Epithelial cell of proximal tubule (primary cell): ENCODE measurements around the gene COL9A3. TPM values are rescaled to one million over a fixed set of nuclear protein-coding genes. Genes with fewer than 3 reads are reported as not detected.

Experiments used
- DNase-seq: peaks from one replicate; pipeline ENCODE4 v3.0.0-alpha.2; 2011; ENCODE audit warnings: low read depth
- H3K4me3 ChIP-seq: 2 replicates; pipeline ENCODE4 v1.5.1; 2011; ENCODE audit warnings: low read depth, mild to moderate bottlenecking, low read length
- total RNA-seq: library from RNA; depleted of rRNA; stranded (reverse); fragments of >200 nt; gene quantifications from 2 replicates; pipeline ENCODE4 v1.2.3, GENCODE V29; 2015
- TF ChIP-seq, protein P1 (sequence below): conservative IDR thresholded peaks from 2 replicates; pipeline ENCODE4 v1.5.1; 2012; ENCODE audit warnings: low read depth, mild to moderate bottlenecking, low read length

Gene COL9A3
- total RNA-seq, 1 donor from 2014 or later: 2.8 TPM

DNA sequence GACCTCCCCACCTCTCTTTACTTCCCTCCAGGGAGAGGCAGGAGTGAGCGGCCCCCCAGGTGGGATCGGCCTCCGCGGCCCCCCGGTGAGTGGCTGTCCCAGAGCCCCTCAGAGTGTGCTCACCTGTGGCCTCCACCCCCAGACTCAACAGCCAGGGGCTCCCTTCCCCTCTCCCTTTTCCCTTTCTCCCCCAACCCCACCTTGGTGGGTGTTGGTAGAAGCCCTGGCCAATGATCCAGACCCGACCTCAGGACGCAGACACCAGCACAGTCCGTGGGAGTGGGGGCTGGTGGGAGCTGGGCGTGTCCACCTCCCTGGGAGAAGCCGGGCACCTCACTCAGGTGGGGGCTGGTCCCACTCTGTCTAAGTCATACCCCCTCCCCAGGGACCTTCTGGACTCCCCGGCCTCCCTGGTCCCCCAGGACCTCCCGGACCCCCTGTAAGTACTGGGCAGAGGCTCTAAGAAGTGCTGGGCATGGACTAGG is 4.9 kb downstream of the COL9A3 start:
- TF ChIP-seq, protein P1, sequence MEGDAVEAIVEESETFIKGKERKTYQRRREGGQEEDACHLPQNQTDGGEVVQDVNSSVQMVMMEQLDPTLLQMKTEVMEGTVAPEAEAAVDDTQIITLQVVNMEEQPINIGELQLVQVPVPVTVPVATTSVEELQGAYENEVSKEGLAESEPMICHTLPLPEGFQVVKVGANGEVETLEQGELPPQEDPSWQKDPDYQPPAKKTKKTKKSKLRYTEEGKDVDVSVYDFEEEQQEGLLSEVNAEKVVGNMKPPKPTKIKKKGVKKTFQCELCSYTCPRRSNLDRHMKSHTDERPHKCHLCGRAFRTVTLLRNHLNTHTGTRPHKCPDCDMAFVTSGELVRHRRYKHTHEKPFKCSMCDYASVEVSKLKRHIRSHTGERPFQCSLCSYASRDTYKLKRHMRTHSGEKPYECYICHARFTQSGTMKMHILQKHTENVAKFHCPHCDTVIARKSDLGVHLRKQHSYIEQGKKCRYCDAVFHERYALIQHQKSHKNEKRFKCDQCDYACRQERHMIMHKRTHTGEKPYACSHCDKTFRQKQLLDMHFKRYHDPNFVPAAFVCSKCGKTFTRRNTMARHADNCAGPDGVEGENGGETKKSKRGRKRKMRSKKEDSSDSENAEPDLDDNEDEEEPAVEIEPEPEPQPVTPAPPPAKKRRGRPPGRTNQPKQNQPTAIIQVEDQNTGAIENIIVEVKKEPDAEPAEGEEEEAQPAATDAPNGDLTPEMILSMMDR: no peak

GRCh38 chr20:62822239-62822787 is 5.5 kb downstream of the COL9A3 start:
- no peak overlapping the region for H3K4me3 ChIP-seq
- no peak for DNase-seq
- TF ChIP-seq, protein P1: no peak

More for the DNA sequence above, 4.9 kb downstream of the COL9A3 start:
- no peak for DNase-seq
- H3K4me3 ChIP-seq: no peak overlapping the region

GRCh38 chr20:62822788-62823651 is 6.2 kb downstream of the COL9A3 start:
- TF ChIP-seq, protein P1: peak; percentile 51
- no peak overlapping the region for H3K4me3 ChIP-seq
- DNase-seq: no peak

DNA sequence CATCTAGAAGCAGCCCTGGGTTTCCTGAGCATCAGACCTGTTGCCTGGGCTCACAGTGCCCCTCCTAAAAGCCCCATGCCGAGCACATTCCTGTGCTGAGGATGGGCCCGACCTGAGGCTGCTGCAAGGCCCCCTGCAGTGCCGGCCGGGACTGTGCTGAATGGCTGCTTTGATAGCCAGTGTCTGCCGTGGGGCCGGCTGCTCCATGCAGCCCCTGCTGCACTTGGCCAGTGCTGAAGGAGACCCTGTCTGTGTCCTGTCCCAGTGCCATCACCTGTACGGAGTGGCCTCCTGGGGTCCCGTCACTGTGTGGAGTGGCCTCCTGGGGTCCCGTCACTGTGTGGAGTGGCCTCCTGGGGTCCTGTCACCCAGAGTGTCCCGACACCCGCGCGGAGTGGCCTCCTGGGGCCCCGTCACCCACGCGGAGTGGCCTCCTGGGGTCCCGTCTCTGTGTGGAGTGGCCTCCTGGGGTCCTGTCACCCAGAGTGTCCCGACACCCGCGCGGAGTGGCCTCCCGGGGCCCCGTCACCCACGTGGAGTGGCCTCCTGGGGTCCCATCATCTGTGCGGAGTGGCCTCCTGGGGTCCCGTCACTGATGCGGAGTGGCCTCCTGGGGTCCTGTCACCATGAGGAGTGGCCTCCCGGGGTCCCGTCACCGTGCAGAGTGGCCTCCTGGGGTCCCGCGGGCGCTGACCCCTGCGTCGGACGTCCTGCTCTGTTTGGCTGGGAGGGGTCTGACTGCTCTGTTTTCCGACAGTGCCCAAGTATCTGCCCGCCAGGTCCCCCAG is 7.0 kb downstream of the COL9A3 start:
- TF ChIP-seq, protein P1: no peak
- no peak for DNase-seq
- H3K4me3 ChIP-seq: no peak overlapping the region

DNA sequence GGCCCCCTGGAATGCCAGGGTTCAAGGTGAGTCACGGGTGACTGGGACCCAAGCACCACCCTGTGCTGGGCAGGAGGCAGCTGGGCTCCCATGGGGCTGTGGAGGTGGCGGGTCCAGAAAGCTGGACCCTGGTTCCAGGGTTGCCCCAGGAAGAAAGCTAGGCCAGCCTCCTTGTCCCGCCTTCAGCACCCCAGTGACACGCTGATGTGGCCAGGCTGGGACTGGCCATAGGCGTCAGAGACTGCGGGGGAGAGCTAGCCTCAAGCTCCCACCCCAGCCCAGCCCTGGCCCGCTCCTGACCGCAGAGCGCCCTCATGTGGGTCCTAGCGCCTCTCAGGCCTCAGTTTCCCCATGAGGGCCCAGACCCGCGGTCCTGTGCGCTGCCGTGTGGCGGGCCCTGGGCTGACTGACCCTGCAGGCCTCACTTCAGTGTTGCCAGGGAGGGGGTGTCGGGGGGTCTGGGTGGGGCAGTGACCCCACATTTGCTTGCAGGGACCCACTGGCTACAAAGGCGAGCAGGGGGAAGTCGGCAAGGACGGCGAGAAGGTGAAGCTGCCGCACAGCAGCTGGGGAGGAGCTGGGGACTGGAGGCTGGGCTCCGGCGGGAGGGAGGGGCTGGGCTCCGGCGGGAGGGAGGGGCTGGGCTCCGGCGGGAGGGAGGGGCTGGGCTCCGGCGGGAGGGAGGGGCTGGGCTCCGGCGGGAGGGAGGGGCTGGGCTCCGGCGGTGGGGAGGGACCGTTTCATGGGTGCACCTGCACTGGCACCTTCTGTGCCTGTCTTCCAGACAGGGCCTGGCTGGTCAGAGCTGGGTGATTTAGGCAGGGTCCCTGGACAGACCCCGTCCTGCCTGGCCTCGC is 7.9 kb downstream of the COL9A3 start:
- DNase-seq: no peak
- TF ChIP-seq, protein P1: no peak
- no peak overlapping the region for H3K4me3 ChIP-seq

DNA sequence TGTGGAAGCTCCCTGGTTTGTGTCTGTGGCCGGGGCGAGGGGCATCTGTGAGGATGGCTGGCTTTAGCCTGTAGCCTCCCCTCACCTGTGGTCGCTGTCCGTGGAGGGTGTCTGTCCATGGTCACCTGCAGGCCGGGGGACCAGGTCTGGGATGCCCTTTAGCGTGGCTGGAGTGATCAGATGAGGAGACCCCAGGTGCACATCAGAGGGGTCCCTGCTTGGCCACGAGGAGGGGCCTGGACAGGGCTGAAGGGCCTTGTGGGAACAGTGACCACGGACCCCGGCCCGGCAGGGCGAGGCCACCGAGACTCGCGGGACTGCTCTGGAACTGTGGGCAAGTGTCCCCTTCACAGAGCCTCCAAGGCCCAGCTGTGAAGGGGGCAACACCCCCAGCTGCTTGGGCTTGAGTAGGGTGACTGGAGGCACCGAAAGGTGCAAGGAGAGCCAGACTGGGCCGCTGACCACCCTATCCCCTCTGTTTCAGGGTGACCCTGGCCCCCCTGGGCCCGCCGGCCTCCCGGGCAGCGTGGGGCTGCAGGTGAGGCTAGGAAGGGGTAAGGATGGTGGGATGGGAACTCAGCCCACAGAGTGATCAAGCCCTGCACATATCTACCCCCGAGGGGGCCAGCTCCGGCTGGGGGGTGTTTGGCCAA is 8.6 kb downstream of the COL9A3 start:
- no peak for DNase-seq
- H3K4me3 ChIP-seq: no peak overlapping the region
- TF ChIP-seq, protein P1: no peak
